Measurements from ENCODE around the gene ACO2.

ACO2 gene

DNA sequence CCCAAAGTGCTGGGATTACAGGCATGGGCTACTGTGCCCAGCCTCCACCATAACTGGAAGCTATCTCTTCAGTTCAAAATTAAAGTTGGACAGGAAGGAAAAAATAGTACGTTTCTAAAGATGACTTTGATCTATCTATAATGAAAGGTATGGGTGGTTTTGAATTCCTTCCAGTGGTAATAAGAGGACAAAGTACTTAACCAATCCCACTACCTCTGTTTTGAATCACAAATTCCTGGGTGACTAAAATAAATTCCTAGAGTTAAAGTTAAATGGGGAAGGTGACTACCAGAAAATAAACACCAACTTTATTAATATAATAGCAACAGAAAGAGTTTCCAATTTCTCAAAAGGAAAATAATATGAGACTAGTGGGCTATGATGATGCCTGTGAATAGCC lies 9.5 kb upstream of the ACO2 start:
- no peak for TF ChIP-seq FOXP2 (optimal IDR thresholded peaks at IDR 0.05; ENCODE audit: borderline replicate concordance, extremely low read depth, extremely low read length, insufficient read depth)
- no peak for TF ChIP-seq POLR2AphosphoS5 (IDR thresholded peaks at IDR 0.05; ENCODE audit: low read depth, low read length)
- TF ChIP-seq, protein P1, sequence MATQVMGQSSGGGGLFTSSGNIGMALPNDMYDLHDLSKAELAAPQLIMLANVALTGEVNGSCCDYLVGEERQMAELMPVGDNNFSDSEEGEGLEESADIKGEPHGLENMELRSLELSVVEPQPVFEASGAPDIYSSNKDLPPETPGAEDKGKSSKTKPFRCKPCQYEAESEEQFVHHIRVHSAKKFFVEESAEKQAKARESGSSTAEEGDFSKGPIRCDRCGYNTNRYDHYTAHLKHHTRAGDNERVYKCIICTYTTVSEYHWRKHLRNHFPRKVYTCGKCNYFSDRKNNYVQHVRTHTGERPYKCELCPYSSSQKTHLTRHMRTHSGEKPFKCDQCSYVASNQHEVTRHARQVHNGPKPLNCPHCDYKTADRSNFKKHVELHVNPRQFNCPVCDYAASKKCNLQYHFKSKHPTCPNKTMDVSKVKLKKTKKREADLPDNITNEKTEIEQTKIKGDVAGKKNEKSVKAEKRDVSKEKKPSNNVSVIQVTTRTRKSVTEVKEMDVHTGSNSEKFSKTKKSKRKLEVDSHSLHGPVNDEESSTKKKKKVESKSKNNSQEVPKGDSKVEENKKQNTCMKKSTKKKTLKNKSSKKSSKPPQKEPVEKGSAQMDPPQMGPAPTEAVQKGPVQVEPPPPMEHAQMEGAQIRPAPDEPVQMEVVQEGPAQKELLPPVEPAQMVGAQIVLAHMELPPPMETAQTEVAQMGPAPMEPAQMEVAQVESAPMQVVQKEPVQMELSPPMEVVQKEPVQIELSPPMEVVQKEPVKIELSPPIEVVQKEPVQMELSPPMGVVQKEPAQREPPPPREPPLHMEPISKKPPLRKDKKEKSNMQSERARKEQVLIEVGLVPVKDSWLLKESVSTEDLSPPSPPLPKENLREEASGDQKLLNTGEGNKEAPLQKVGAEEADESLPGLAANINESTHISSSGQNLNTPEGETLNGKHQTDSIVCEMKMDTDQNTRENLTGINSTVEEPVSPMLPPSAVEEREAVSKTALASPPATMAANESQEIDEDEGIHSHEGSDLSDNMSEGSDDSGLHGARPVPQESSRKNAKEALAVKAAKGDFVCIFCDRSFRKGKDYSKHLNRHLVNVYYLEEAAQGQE (IDR thresholded peaks at IDR 0.05; ENCODE audit: insufficient read depth in 1 of 2, low read depth in 2 of 2, low read length in 2 of 2): no peak
- TF ChIP-seq TAF1 (IDR thresholded peaks at IDR 0.05; ENCODE audit: borderline replicate concordance, insufficient read depth, low read length): no peak
- no peak for TF ChIP-seq SIN3A (IDR thresholded peaks at IDR 0.05; ENCODE audit: borderline replicate concordance, insufficient read depth, low read length)

DNA sequence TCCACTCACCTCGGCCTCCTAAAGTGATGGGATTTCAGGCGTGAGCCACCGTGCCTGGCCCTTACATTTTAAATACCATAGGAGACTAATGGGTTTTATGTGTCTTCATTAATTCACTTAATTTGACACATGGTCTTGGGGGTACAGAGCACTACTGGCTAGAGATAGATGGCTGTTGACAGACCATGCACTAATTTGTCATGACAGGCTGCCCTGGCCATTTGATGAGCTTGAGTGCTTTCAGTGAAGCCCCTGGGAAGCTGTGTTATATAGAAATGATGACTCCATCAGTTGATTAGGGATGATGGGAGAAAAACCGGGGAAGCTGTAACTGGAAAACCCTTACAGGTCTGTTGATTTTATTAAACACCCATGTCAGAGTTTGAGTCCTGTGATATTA lies 7.0 kb upstream of the ACO2 start:
- TF ChIP-seq FOXP2 (optimal IDR thresholded peaks at IDR 0.05; ENCODE audit: borderline replicate concordance, extremely low read depth, extremely low read length, insufficient read depth): no peak
- TF ChIP-seq SIN3A (IDR thresholded peaks at IDR 0.05; ENCODE audit: borderline replicate concordance, insufficient read depth, low read length): no peak
- TF ChIP-seq, protein P1 (IDR thresholded peaks at IDR 0.05; ENCODE audit: insufficient read depth in 1 of 2, low read depth in 2 of 2, low read length in 2 of 2): no peak
- TF ChIP-seq TAF1 (IDR thresholded peaks at IDR 0.05; ENCODE audit: borderline replicate concordance, insufficient read depth, low read length): no peak
- no peak for TF ChIP-seq POLR2AphosphoS5 (IDR thresholded peaks at IDR 0.05; ENCODE audit: low read depth, low read length)

DNA sequence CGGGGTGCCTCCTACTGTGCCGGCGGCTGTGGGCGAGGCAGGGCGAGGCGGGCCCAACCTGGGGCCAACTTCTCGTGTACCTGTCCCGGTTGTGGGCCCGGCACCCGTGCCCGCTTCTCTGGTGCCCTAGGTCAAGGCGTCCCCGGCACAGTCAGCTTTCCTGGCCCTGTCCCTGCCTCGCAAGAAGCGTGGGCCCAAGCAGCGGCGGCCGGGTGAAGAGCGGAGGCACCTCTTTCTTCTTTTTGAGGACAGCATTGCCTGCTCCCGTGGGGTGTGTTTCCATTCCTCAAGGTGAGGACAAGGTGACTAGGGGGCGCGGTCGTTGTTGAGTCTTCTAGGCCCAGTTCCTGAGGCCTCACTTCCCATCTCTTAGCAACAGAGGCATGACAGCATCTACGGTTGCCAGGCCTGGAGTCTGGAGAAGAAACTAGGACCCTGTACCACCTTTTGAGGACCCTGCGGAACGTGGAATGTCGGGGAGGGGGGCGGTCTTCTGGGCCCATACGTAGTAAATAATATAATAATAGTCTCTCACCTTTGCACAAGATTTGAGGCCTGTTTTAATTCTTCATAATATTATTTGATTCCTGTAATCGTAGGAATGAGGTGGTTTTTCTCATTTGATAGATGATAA lies 418 bp downstream of the ACO2 start:
- peak; percentile 0 for TF ChIP-seq FOXP2 (optimal IDR thresholded peaks at IDR 0.05; ENCODE audit: borderline replicate concordance, extremely low read depth, extremely low read length, insufficient read depth)
- TF ChIP-seq, protein P1 (IDR thresholded peaks at IDR 0.05; ENCODE audit: insufficient read depth in 1 of 2, low read depth in 2 of 2, low read length in 2 of 2): no peak

DNA sequence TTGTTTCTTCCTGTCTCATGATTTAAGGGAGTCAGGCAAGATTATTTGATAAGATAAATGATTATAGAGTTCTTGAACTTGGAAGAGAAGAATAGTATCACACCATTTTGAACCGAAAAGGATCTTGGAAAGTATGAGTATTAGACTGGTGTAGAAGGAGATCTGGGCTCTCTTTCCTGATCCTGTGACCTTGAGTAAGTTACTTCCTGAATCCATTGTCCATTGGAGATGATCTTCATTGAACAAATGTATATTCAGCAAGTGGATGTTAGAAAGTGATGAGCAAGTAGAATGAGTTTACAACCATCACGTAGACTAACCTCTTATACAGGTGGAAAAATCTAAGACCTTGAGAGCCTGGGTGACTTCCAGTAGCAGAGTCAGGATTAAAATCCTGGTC lies 2.0 kb downstream of the ACO2 start:
- TF ChIP-seq TAF1 (IDR thresholded peaks at IDR 0.05; ENCODE audit: borderline replicate concordance, insufficient read depth, low read length): no peak
- TF ChIP-seq, protein P1 (IDR thresholded peaks at IDR 0.05; ENCODE audit: insufficient read depth in 1 of 2, low read depth in 2 of 2, low read length in 2 of 2): no peak
- TF ChIP-seq POLR2AphosphoS5 (IDR thresholded peaks at IDR 0.05; ENCODE audit: low read depth, low read length): no peak
- no peak for TF ChIP-seq FOXP2 (optimal IDR thresholded peaks at IDR 0.05; ENCODE audit: borderline replicate concordance, extremely low read depth, extremely low read length, insufficient read depth)
- TF ChIP-seq SIN3A (IDR thresholded peaks at IDR 0.05; ENCODE audit: borderline replicate concordance, insufficient read depth, low read length): no peak

DNA sequence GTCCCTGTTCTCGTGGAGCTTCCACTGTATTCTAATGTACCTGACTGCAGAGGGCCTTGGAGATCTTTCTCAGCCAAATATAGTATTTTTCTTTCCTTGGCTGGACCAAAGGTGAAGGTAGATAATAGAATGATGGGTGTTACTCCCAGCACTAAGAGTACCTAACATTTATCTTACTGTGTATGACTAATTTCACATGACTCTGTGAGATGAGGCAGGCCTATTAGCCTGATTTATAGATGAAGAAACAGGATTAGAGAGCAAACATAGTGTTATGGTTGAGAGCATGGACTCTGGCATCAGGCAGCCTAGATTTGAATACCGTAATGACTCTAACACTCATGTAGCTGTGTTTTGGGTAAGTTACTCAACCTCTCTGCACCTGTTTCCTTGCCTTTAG lies 2.7 kb downstream of the ACO2 start:
- TF ChIP-seq SIN3A (IDR thresholded peaks at IDR 0.05; ENCODE audit: borderline replicate concordance, insufficient read depth, low read length) (no peak), POLR2AphosphoS5 (IDR thresholded peaks at IDR 0.05; ENCODE audit: low read depth, low read length) (no peak), TAF1 (IDR thresholded peaks at IDR 0.05; ENCODE audit: borderline replicate concordance, insufficient read depth, low read length) (no peak), FOXP2 (optimal IDR thresholded peaks at IDR 0.05; ENCODE audit: borderline replicate concordance, extremely low read depth, extremely low read length, insufficient read depth) (no peak)
- TF ChIP-seq, protein P1 (IDR thresholded peaks at IDR 0.05; ENCODE audit: insufficient read depth in 1 of 2, low read depth in 2 of 2, low read length in 2 of 2): no peak
